GM12878 (cell line): ENCODE measurements around the gene EXOC4. TPM values are rescaled to one million over a fixed set of nuclear protein-coding genes. Genes with fewer than 3 reads are reported as not detected.

Experiments
- ATAC-seq: fragments of 200-7000 bp; cut with Tn5 transposase; 3 replicates; pipeline ENCODE4 v1.9.1; 2020; ENCODE audit warnings: mild to moderate bottlenecking, moderate library complexity
- BruUV-seq: library from RNA; stranded (reverse); fragments of 400-500 nt; replicated peaks from 2 replicates; lab custom pipeline; 2021; lab: Mats Ljungman, UMichigan
- CTCF ChIA-PET: fragments of 300-600 bp; sonication (Branson Sonifier 250); formaldehyde crosslinking; extraction: SDS; loops from one replicate; lab custom pipeline; 2021; ENCODE audit warnings: inconsistent platforms; lab: Yijun Ruan, JAX
- POLR2A ChIA-PET: fragments of 350-600 bp; formaldehyde crosslinking; extraction: SDS; loops from one replicate; lab custom pipeline; 2021; ENCODE audit warnings: inconsistent platforms; lab: Charles Lee
- RAD21 ChIA-PET: fragments of 300-600 bp; sonication (Branson Sonifier 250); formaldehyde crosslinking; loops from one replicate; lab custom pipeline; 2023; ENCODE audit warnings: antibody characterized with exemption; ENCODE audit not compliant: unreplicated experiment; lab: Charles Lee
- SMC1A ChIA-PET: fragments of 300-600 bp; sonication (Branson Sonifier 250); formaldehyde crosslinking; loops from one replicate; lab custom pipeline; 2023; ENCODE audit not compliant: unreplicated experiment, uncharacterized antibody; lab: Charles Lee
- DNase-seq: peaks from one replicate; pipeline ENCODE4 v3.0.0-alpha.2; 2011; ENCODE audit warnings: low read depth, low spot score
- FAIRE-seq: peaks from 3 replicates; lab custom pipeline; 2011; peaks lifted over from hg19 to GRCh38; lab: Jason Lieb, UNC
- H2AFZ ChIP-seq: 2 replicates; pipeline ENCODE4 v1.6.0; 2011; ENCODE audit warnings: low read depth, low read length, control low read depth; ENCODE audit not compliant: control insufficient read depth
- H3K27ac ChIP-seq: 2 replicates; pipeline ENCODE4 v1.5.1; 2011; ENCODE audit warnings: control low read depth; ENCODE audit not compliant: control insufficient read depth, insufficient read depth
- H3K27me3 ChIP-seq, 2 experiments: replicated peaks in 1 of 2; 2 replicates each; pipeline versions ENCODE4 v1.6.0 to v1.6.1; 2011; ENCODE audit warnings: low read length in 1 of 2; ENCODE audit not compliant: control insufficient read depth in 2 of 2, insufficient read depth in 2 of 2
- H3K36me3 ChIP-seq, 2 experiments: 2 replicates each; pipeline ENCODE4 v1.5.1; 2011; ENCODE audit warnings: low read length in 1 of 2; ENCODE audit not compliant: control insufficient read depth in 2 of 2, insufficient read depth in 2 of 2
- H3K4me1 ChIP-seq: 2 replicates; pipeline ENCODE4 v1.6.1; 2011; ENCODE audit warnings: mild to moderate bottlenecking, low read length, moderate library complexity, mixed read lengths; ENCODE audit not compliant: control insufficient read depth, insufficient read depth
- H3K4me2 ChIP-seq: 2 replicates; pipeline ENCODE4 v1.6.0; 2011; ENCODE audit warnings: control low read depth; ENCODE audit not compliant: control insufficient read depth, insufficient read depth
- H3K4me3 ChIP-seq: fragments of 200-600 bp; sonication (generic); 2 replicates; pipeline ENCODE4 v1.5.1; 2016
- H3K79me2 ChIP-seq: 2 replicates; pipeline ENCODE4 v1.6.0; 2011; ENCODE audit warnings: low read length; ENCODE audit not compliant: control insufficient read depth, insufficient read depth
- H3K9ac ChIP-seq: 2 replicates; pipeline ENCODE4 v1.8.0; 2011; ENCODE audit warnings: low read length, control low read depth, mixed read lengths; ENCODE audit not compliant: control insufficient read depth, insufficient read depth
- H3K9me3 ChIP-seq: replicated peaks from 3 replicates; pipeline ENCODE4 v1.5.1; 2011; ENCODE audit warnings: mild to moderate bottlenecking, low read length; ENCODE audit not compliant: control insufficient read depth, insufficient read depth
- H4K20me1 ChIP-seq: 2 replicates; pipeline ENCODE4 v1.6.0; 2011; ENCODE audit not compliant: control insufficient read depth, insufficient read depth
- ATF7 ChIP-seq: fragments of 450-650 bp; IDR thresholded peaks from 2 replicates; pipeline ENCODE4 v1.6.1; 2016; ENCODE audit warnings: low read depth, mild to moderate bottlenecking
- HCFC1 ChIP-seq: fragments of 150-350 bp; IDR thresholded peaks from 2 replicates; pipeline ENCODE4 v1.6.1; 2014; ENCODE audit warnings: low read length
- IRF3 ChIP-seq: fragments of 450-650 bp; IDR thresholded peaks from 2 replicates; pipeline ENCODE4 v1.6.1; 2014; ENCODE audit warnings: mild to moderate bottlenecking
- MLLT1 ChIP-seq: fragments of 450-650 bp; IDR thresholded peaks from 2 replicates; pipeline ENCODE4 v1.6.1; 2016; ENCODE audit warnings: mild to moderate bottlenecking
- PML ChIP-seq: IDR thresholded peaks from 2 replicates; pipeline ENCODE4 v1.6.1; 2012; ENCODE audit warnings: low read length, inconsistent platforms
- RUNX3 ChIP-seq: IDR thresholded peaks from 2 replicates; pipeline ENCODE4 v1.6.1; 2012; ENCODE audit warnings: low read length, inconsistent platforms
- TCF3 ChIP-seq: IDR thresholded peaks from 2 replicates; pipeline ENCODE4 v1.6.1; 2012; ENCODE audit warnings: low read depth, mild to moderate bottlenecking, low read length, borderline replicate concordance; ENCODE audit not compliant: insufficient read depth
- WGBS: methylation state at CpG from one replicate; pipeline ENCODE4 v1.1.6; 2016; ENCODE audit warnings: low lambda C conversion rate; ENCODE audit not compliant: insufficient replicate concordance, insufficient coverage; ENCODE audit errors: missing lambda C conversion rate; 5-methylcytosine and 5-hydroxymethylcytosine counted together
- in situ Hi-C: fragments of 300-500 bp; cut with MboI; formaldehyde crosslinking; loops from 9 replicates; pipeline ENCODE4 v1.14.3; 2018; ENCODE audit warnings: mixed read lengths
- intact Hi-C: fragments of 100-400 bp; cut with micrococcal nuclease; formaldehyde crosslinking; loops from one replicate; pipeline ENCODE4 v1.14.2; 2022; ENCODE audit not compliant: unreplicated experiment
- polyA plus RNA-seq, 11 experiments: library from polyadenylated mRNA; depleted of rRNA in 4 of 11; unstranded in 6 of 11; stranded (reverse) in 5 of 11; fragments of >200 nt; fragmentation: Nextera tagmentation in 4 of 11; fragmentation: Illumina TruSeq in 1 of 11; extraction: Ambion mirVana in 4 of 11; extraction: Trizol in 1 of 11; gene quantifications; 1 replicate in 1 of 11; 2 replicates in 10 of 11; pipeline versions ENCODE4 v1.2.1 to v1.2.3, GENCODE V29; 2011 to 2016; ENCODE audit warnings: inconsistent platforms in 2 of 11, missing spikeins in 2 of 11, low read depth in 1 of 11
- total RNA-seq, 4 experiments: library from RNA; depleted of rRNA in 3 of 4; stranded (reverse); fragments of >200 nt in 3 of 4; fragmentation: Illumina TruSeq in 1 of 4; extraction: Trizol in 1 of 4; gene quantifications; 2 replicates each; pipeline versions ENCODE4 v1.2.1 to v1.2.3, GENCODE V29; 2013 to 2021

Gene EXOC4
- total and polyA plus RNA-seq, 10 of the 15 experiments (the other 5 are each of a cell fraction or from before 2014, with no cell fraction given), result 13.2 to 44.5 (median 29.6) TPM

- no peak overlapping the region for H3K27ac ChIP-seq
- DNase-seq, result no peak
- H3K4me3 ChIP-seq, result no peak overlapping the region
- ChIA-PET POLR2A (no interaction called here), RAD21 (no interaction called here), SMC1A (no interaction called here), CTCF (no interaction called here)
- H3K36me3 ChIP-seq, result peaks cover 0 to 3% of the 10 kb centered on the region in 2 experiments; a peak in 1 of 4 replicates
- no TSS peak for BruUV-seq
- no peak overlapping the region for H2AFZ ChIP-seq
- intact Hi-C loops (loop anchor here (10.0 kb wide), 1 partner anchor 373 kb away; no protein-coding TSS in a partner anchor), in situ Hi-C loops (no loop called here)
- no peak overlapping the region for H3K9ac ChIP-seq
- no peak for TF ChIP-seq PML
- no peaks in the 10 kb centered on the region for H3K9me3 ChIP-seq
- H3K79me2 ChIP-seq, result no peaks in the 10 kb centered on the region
- no peak overlapping the region for H3K4me2 ChIP-seq
- H4K20me1 ChIP-seq, result no peaks in the 10 kb centered on the region
- no peaks in the 10 kb centered on the region for H3K27me3 ChIP-seq
- 79% methylated on average over 3 of the region's 3 CpGs for WGBS
- H3K4me1 ChIP-seq, result no peaks in the 10 kb centered on the region
- FAIRE-seq, result no peak
- no peak for ATAC-seq
These were observed 228.8 kb downstream of the EXOC4 start for GRCh38 chr7:133481676-133482075.

GRCh38 chr7:133482599-133482998 is 229.7 kb downstream of the EXOC4 start:
- in situ Hi-C loops, result no loop called here
- intact Hi-C loops, result loop anchor here (10.0 kb wide), 1 partner anchor 372 kb away; no protein-coding TSS in a partner anchor
- TF ChIP-seq MLLT1 (no peak), IRF3 (no peak), TCF3 (no peak), HCFC1 (no peak), ATF7 (no peak), RUNX3 (no peak)
- H3K27ac ChIP-seq, result no peak overlapping the region
- H3K4me2 ChIP-seq, result no peak overlapping the region
- ChIA-PET SMC1A (interaction anchor here (1.0 kb wide), 1 partner anchor 34 kb away, joined by 3 read pairs; no protein-coding TSS in a partner anchor), POLR2A (no interaction called here), CTCF (no interaction called here), RAD21 (no interaction called here)
- H3K4me1 ChIP-seq, result no peaks in the 10 kb centered on the region
- WGBS, result 100% methylated on average over 1 of the region's 1 CpG
- FAIRE-seq, result no peak
- H3K36me3 ChIP-seq, result peaks cover 0 to 3% of the 10 kb centered on the region in 2 experiments; a peak in 1 of 4 replicates
- H3K9ac ChIP-seq, result no peak overlapping the region
- H3K4me3 ChIP-seq, result no peak overlapping the region
- no TSS peak for BruUV-seq
- no peak for ATAC-seq
- no peaks in the 10 kb centered on the region for H4K20me1 ChIP-seq
- no peak overlapping the region for H2AFZ ChIP-seq
- no peaks in the 10 kb centered on the region for H3K9me3 ChIP-seq
- no peak for DNase-seq
- H3K27me3 ChIP-seq, result no peaks in the 10 kb centered on the region
- H3K79me2 ChIP-seq, result no peaks in the 10 kb centered on the region
